WTC11 (cell line): ENCODE measurements around the gene MUC4.

Experiments used
- ATF1 ChIP-seq: sonication (generic); formaldehyde crosslinking; IDR thresholded peaks from 2 replicates; pipeline ENCODE4 v1.8.1; 2023; ENCODE audit warnings: mild to moderate bottlenecking, moderate library complexity, missing genetic modification reagents
- ATF2 ChIP-seq: sonication (generic); formaldehyde crosslinking; IDR thresholded peaks from 2 replicates; pipeline ENCODE4 v1.8.1; 2022; ENCODE audit warnings: low read depth, missing genetic modification reagents, borderline replicate concordance
- CREM ChIP-seq: sonication (generic); formaldehyde crosslinking; IDR thresholded peaks from 2 replicates; pipeline ENCODE4 v1.8.1; 2022; ENCODE audit warnings: mild to moderate bottlenecking, missing genetic modification reagents, moderate library complexity
- CTCF ChIP-seq: fragments of 200-600 bp; IDR thresholded peaks from 2 replicates; pipeline ENCODE4 v1.8.0; 2022; ENCODE audit warnings: antibody characterized with exemption
- E2F4 ChIP-seq: sonication (generic); formaldehyde crosslinking; IDR thresholded peaks from 2 replicates; pipeline ENCODE4 v1.8.1; 2022; ENCODE audit warnings: low read depth, mild to moderate bottlenecking, moderate library complexity, missing genetic modification reagents, borderline replicate concordance
- IRF1 ChIP-seq: sonication (generic); formaldehyde crosslinking; IDR thresholded peaks from 2 replicates; pipeline ENCODE4 v1.8.0; 2023; ENCODE audit warnings: missing genetic modification reagents
- MAX ChIP-seq: sonication (generic); formaldehyde crosslinking; IDR thresholded peaks from 2 replicates; pipeline ENCODE4 v1.8.0; 2022; ENCODE audit warnings: mild to moderate bottlenecking, missing genetic modification reagents
- NFATC4 ChIP-seq: fragments of 250-450 bp; sonication (Bioruptor Pico); IDR thresholded peaks from 2 replicates; pipeline ENCODE4 v1.9.0; 2021; ENCODE audit warnings: mild to moderate bottlenecking
- OVOL2 ChIP-seq: fragments of 250-450 bp; sonication (Bioruptor Pico); IDR thresholded peaks from 2 replicates; pipeline ENCODE4 v1.9.0; 2021; ENCODE audit warnings: mild to moderate bottlenecking, borderline replicate concordance
- SMAD3 ChIP-seq: sonication (generic); formaldehyde crosslinking; IDR thresholded peaks from 2 replicates; pipeline ENCODE4 v1.8.0; 2022; ENCODE audit warnings: missing genetic modification reagents, mild to moderate bottlenecking, borderline replicate concordance

- TF ChIP-seq CREM (CRISPR knock-in tag) (no peak), CTCF (no peak), OVOL2 (CRISPR knock-in tag) (no peak), E2F4 (no peak), ATF1 (CRISPR knock-in tag) (no peak), MAX (CRISPR knock-in tag) (no peak), ATF2 (CRISPR knock-in tag) (no peak), SMAD3 (no peak), NFATC4 (CRISPR knock-in tag) (no peak), IRF1 (CRISPR knock-in tag) (no peak)
Measured at GRCh38 chr3:195788711-195789581, 22.8 kb downstream of the MUC4 start.
